Mesodermal cell (in vitro differentiated cells): Measurements from ENCODE around the gene MLIP.

Experiments
- H3K27ac ChIP-seq: 2 replicates; pipeline ENCODE4 v1.7.0; 2013; ENCODE audit warnings: mild to moderate bottlenecking, low read depth, low read length, moderate library complexity; ENCODE audit not compliant: severe bottlenecking
- H3K36me3 ChIP-seq: 2 replicates; pipeline ENCODE4 v1.7.1; 2013; ENCODE audit warnings: mild to moderate bottlenecking, low read length, moderate library complexity; ENCODE audit not compliant: control insufficient read depth, insufficient read depth
- H3K4me1 ChIP-seq: one replicate; pipeline ENCODE4 v1.7.1; 2013; ENCODE audit warnings: mild to moderate bottlenecking, low read length; ENCODE audit not compliant: insufficient read depth, control insufficient read depth, poor library complexity, severe bottlenecking
- H3K4me3 ChIP-seq: 2 replicates; pipeline ENCODE4 v1.7.0; 2013; ENCODE audit warnings: low read length, control low read depth, mild to moderate bottlenecking; ENCODE audit not compliant: insufficient read depth, poor library complexity, severe bottlenecking; ENCODE audit errors: extremely low read depth
- H3K9me3 ChIP-seq: 2 replicates; pipeline ENCODE4 v1.7.1; 2013; ENCODE audit warnings: mild to moderate bottlenecking, low read length, moderate library complexity; ENCODE audit not compliant: control insufficient read depth
- WGBS, 2 experiments: methylation state at CpG; one replicate each; pipeline ENCODE4 v1.1.5; 2013; ENCODE audit warnings: missing lambda C conversion rate in 2 of 2; ENCODE audit not compliant: insufficient coverage in 2 of 2; 5-methylcytosine and 5-hydroxymethylcytosine counted together

MLIP gene

GRCh38 chr6:54267798-54268197, 156.6 kb downstream of the MLIP start:
- Histone ChIP-seq H3K4me3 (no peak overlapping the region), H3K4me1 (no peaks in the 10 kb centered on the region), H3K27ac (no peak overlapping the region), H3K9me3 (no peaks in the 10 kb centered on the region), H3K36me3 (no peaks in the 10 kb centered on the region)
- WGBS, 2 experiments = 80% methylated on average over 1 of the region's 2 CpGs; no CpG with 5 or more reads in 1 of the 2 experiments

DNA sequence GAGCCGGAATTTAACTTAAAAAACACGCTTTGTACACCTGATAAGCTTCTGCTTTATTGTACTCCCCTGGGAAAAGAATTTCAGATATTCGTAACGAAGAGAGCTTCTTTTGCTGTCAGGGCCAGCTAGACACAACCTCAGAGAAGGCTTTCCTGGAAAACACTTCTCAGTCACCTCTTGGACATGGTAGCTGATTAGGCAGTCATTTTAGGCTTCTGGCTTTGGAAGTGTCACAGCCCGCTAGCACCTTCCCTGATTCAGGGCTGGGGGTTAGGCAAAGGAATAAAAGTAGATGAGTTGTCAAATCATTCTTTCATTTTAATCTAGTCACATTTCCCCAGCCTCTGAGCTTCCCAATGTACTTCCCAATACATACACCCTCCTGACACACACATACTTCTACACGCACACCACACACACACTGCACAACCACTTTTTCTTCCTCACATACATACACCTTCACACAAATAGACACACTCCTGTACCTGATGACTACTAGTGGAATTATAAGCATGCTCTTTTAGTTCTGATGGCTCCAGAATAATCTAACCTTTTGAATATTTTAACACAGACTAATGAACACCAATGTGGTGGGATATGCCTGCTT, 162.1 kb downstream of the MLIP start:
- WGBS, 2 experiments = 84 to 96% methylated on average over 5 of the region's 6 CpGs
- H3K9me3 ChIP-seq = no peaks in the 10 kb centered on the region
- H3K4me1 ChIP-seq = no peaks in the 10 kb centered on the region
- no peaks in the 10 kb centered on the region for H3K36me3 ChIP-seq
- H3K27ac ChIP-seq = no peak overlapping the region
- no peak overlapping the region for H3K4me3 ChIP-seq

- Histone ChIP-seq H3K36me3 (no peaks in the 10 kb centered on the region), H3K9me3 (no peaks in the 10 kb centered on the region), H3K4me1 (no peaks in the 10 kb centered on the region), H3K4me3 (no peak overlapping the region), H3K27ac (no peak overlapping the region)
These were observed 163.1 kb downstream of the MLIP start for GRCh38 chr6:54274383-54274782.

GRCh38 chr6:54282186-54282585, 170.9 kb downstream of the MLIP start:
- WGBS, 2 experiments = 89% methylated on average over 1 of the region's 1 CpG
- H3K4me1 ChIP-seq = no peaks in the 10 kb centered on the region

DNA sequence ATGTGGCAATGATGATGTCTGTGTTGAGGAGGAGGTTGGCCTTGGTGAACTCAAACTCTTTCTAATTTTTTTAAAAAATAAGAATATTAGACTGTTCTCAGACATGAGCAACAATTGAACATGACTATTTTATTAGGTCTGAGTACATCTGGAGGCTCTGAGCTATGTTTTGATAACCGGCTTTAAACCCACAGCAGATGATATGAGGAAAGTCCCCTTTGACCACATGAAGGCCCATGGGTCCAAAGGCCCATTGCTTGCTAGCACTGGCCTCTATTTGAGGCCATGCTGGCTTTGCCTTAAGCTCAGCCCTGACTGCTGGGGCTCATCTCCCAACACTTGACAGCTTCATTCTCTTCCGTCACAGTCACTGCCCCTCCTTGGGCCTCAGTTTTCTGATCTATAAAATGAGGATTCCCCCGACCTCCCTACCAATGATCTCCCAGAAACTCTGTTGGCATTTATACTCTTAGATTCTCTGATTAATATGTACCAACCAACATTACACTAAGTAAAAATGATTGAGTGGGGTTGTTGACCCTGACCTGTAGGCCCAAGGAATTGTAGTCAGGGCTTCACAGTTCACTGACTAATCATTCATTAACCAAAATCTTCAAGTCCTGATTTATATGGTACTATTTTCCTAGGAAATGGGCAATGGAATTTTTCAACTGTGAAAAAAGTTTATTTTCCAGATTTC, 173.1 kb downstream of the MLIP start:
- no peaks in the 10 kb centered on the region for H3K9me3 ChIP-seq
- H3K4me1 ChIP-seq = no peaks in the 10 kb centered on the region
- no peak overlapping the region for H3K27ac ChIP-seq
- WGBS, 2 experiments = 86 to 92% methylated on average over 2 of the region's 3 CpGs
- no peak overlapping the region for H3K4me3 ChIP-seq
- no peaks in the 10 kb centered on the region for H3K36me3 ChIP-seq

More at GRCh38 chr6:54282186-54282585, 170.9 kb downstream of the MLIP start:
- Histone ChIP-seq H3K36me3 (no peaks in the 10 kb centered on the region), H3K4me3 (no peak overlapping the region), H3K9me3 (no peaks in the 10 kb centered on the region), H3K27ac (no peak overlapping the region)

DNA sequence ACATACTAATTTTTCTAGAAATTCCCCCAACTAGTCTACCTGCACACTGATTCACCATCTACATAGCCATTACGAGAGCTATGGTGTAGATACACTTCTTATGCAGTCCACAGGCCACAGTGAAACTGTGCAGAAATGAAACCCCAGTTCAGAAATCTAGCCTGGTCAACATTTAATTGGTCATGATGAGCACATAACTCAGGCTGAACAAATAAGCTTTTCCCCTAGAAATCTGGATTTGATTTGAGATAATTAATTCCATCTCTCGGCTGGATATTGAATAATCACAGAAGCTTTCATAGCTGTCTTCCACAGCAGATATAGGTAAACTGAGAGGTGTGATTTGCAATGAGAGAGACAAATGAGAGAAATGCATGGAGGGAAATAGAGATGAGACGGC, 174.4 kb downstream of the MLIP start:
- H3K4me3 ChIP-seq = no peak overlapping the region
- 100% methylated on average over 1 of the region's 3 CpGs for WGBS, 2 experiments
- H3K9me3 ChIP-seq = no peaks in the 10 kb centered on the region
- H3K4me1 ChIP-seq = no peaks in the 10 kb centered on the region
- no peak overlapping the region for H3K27ac ChIP-seq
- H3K36me3 ChIP-seq = no peaks in the 10 kb centered on the region

GRCh38 chr6:54286141-54286540, 174.9 kb downstream of the MLIP start:
- Histone ChIP-seq H3K27ac (no peak overlapping the region), H3K4me3 (no peak overlapping the region)

DNA sequence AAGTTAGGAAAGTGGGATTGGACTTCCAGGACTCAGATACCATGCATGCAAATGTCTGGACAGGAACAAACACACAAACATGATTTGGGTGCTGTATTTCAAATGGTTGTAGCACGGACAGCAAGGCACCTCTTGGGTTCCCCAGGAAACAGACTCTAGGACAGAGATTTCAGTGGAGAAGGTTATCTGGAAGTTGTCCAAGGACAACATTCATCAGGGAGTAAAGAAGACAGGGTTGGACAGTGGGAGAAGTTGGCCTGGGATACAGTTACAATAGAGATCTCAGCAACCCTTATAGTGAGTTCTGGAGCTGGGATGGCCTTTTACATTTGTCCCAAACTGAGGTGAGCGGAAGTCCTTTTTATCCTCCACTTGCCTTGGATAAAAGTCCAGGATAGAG, 177.2 kb downstream of the MLIP start:
- no peak overlapping the region for H3K27ac ChIP-seq
- no peaks in the 10 kb centered on the region for H3K36me3 ChIP-seq
- no peaks in the 10 kb centered on the region for H3K9me3 ChIP-seq
- 92 to 100% methylated on average over 1 to 2 of the region's 2 CpGs for WGBS, 2 experiments
- no peaks in the 10 kb centered on the region for H3K4me1 ChIP-seq
- H3K4me3 ChIP-seq = no peak overlapping the region

More at GRCh38 chr6:54286141-54286540, 174.9 kb downstream of the MLIP start:
- H3K9me3 ChIP-seq = no peaks in the 10 kb centered on the region
- H3K4me1 ChIP-seq = no peaks in the 10 kb centered on the region
- no peaks in the 10 kb centered on the region for H3K36me3 ChIP-seq

- H3K4me3 ChIP-seq = no peak overlapping the region
- no peaks in the 10 kb centered on the region for H3K9me3 ChIP-seq
- H3K27ac ChIP-seq = no peak overlapping the region
- no peaks in the 10 kb centered on the region for H3K36me3 ChIP-seq
- 88 to 100% methylated on average over 2 to 4 of the region's 4 CpGs for WGBS, 2 experiments
- H3K4me1 ChIP-seq = no peaks in the 10 kb centered on the region
These were observed 178.2 kb downstream of the MLIP start for GRCh38 chr6:54289426-54289825.

DNA sequence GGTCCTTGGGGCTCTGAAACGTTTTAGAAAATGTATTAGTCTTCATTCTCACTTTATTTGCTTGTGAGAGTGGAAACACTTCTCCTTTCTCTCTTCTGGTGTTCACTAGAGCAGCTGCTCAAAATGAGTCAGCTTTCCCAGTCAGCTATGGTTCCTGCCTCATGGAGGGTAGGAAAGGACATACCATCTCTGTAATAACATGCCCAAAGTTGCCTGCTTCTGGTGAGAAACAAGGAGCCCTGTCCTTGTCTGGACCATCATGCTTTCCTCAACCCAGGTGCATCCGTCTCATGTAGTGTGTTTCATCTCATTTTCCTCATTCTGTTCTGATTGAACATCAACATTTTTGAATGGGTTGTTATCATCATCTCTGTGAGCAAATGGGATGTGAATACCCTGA, 179.9 kb downstream of the MLIP start:
- Histone ChIP-seq H3K4me1 (no peaks in the 10 kb centered on the region), H3K27ac (peak overlapping the region; percentile 60), H3K4me3 (no peak overlapping the region), H3K36me3 (no peaks in the 10 kb centered on the region), H3K9me3 (no peaks in the 10 kb centered on the region)
- WGBS, 2 experiments = no CpG with 5 or more reads among the region's 2 CpGs

GRCh38 chr6:54291738-54292137, 180.5 kb downstream of the MLIP start:
- H3K36me3 ChIP-seq = no peaks in the 10 kb centered on the region
- H3K27ac ChIP-seq = no peak overlapping the region
- no peaks in the 10 kb centered on the region for H3K9me3 ChIP-seq
- no CpG with 5 or more reads among the region's 2 CpGs for WGBS, 2 experiments
- no peak overlapping the region for H3K4me3 ChIP-seq
- no peaks in the 10 kb centered on the region for H3K4me1 ChIP-seq
